NCI-H2029 (cell line): ENCODE measurements around the gene LEMD2.
A peak's percentile ranks its signal among the peaks of the same experiment; 100 is the strongest.

Experiments used
- DNase-seq: peaks from one replicate; lab custom pipeline; 2025; lab: John Stamatoyannopoulos, UW

LEMD2 gene

GRCh38 chr6:33819021-33819420 is 30.1 kb upstream of the LEMD2 start:
- no peak for DNase-seq

DNA sequence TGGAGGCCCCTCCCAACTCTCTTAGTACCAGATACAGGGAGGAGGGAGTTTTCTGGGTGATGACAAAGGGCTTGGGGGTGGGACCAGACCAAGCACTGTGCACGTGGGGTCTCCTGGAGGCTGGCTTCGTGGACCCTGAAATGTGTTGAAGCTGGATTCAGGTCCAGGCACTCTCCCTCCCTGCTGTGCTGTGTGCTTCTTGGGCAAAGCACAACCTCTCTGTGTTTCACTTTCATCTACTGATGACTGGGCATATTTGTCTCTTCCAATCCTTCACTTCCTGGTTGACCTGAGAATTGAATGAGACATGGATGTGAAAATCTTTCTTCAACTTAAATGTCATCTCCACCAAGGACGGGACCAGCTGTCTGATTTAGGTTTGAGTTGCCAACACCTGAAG is 29.4 kb upstream of the LEMD2 start:
- DNase-seq: no peak

- peak; percentile 15 for DNase-seq
Measured at GRCh38 chr6:33817489-33817888, 28.6 kb upstream of the LEMD2 start.

- no peak for DNase-seq
Measured at GRCh38 chr6:33816911-33817310, 28.0 kb upstream of the LEMD2 start.

DNA sequence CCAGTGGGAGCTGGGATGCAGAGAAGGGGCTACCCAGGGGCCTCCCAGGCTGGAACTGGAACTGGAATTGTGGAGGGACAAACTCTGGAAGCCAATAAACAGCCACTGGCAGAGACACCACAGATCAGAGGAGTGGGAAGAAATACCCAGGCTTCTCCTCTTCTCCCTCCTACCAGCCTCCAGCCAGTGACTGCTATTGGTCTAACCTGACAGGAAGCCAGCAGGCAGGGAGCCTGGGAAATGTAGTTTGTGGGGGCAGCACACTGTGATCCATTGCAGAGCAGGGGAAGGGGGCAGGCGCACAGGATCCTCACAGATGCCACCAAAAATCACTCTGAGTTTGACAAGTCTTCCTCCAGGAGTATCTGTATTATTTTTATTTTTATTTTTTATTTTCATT is 26.9 kb upstream of the LEMD2 start:
- peak; percentile 12 for DNase-seq

DNA sequence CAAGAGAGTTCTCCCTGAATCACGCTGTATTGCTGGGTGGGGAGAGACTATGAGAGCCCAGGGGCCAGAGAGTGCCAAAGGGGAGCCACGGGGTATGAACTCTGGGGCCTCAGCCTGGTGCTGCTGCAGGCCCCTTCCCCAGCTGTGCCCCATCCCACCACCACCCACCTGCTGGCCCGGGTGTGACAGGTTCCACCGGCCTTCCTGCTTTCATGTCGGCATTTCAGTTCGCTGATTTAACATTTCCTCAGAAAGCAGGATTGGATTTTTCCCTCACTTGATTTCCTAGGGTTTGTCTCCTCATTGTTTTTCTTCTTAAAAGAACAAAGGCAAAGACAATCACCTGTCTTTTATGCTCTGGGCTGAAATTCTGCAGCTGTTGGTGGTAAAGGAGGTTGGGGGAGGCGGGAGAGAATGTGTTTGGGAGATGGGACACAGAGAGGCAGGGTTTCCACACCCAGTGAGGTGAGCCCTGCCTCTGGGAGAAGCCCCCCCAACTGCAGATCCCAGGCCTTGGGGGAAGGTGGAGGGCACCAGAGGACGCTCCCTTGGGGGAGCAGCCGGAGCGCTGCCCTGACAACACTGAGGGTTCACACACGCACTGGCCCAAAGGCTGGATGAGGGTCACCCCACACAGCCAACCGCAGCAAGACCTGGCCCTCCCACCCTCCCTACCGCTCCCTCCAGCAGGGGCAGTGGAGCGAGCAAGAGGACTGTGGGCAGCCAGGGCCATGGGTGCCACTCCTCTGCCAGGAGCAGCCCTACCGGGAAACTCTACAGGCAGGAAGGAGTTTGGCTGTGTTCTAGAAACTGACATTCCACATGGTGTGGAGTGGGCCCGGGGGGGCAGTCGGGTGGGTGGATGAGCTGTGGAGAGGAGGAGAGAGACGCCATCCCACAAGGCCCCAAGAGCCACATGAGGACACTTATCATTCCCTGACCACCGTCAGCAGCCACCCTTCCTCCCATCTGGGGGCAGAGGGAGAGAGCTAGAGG is 25.4 kb upstream of the LEMD2 start:
- no peak for DNase-seq

GRCh38 chr6:33813246-33813904 is 24.4 kb upstream of the LEMD2 start:
- no peak for DNase-seq

- DNase-seq: peak; percentile 12
Measured at GRCh38 chr6:33812669-33813068, 23.7 kb upstream of the LEMD2 start.

GRCh38 chr6:33809594-33809993 is 20.7 kb upstream of the LEMD2 start:
- DNase-seq: no peak

DNA sequence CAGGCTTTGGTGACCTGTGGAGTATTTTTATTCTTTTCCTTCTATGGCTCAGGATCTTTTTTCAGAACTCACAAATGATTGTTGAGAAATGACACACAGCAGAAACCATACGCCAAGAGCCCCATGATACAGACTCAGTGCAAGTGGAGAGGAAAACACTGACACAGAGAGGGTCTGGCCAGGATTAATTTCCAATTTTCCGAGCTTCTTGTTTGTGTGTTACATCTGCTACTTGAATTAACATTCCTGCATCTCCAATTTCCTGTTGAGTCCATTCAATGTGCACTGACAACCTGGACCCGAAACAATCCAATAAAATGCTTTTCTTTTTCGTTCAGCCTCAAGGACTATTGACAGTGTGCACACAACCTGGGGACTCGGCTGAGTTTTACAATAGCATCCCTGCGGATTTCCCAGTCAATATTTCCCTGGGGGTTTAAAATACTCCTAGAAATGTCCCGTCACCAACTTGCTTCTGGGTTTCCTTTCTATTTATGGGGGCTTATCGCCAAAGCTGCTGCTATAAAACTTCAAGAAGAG is 19.8 kb upstream of the LEMD2 start:
- DNase-seq: peak; percentile 36

- no peak for DNase-seq
Measured at GRCh38 chr6:33807606-33808005, 18.7 kb upstream of the LEMD2 start.

- DNase-seq: no peak
Measured at GRCh38 chr6:33806841-33807240, 17.9 kb upstream of the LEMD2 start.

DNA sequence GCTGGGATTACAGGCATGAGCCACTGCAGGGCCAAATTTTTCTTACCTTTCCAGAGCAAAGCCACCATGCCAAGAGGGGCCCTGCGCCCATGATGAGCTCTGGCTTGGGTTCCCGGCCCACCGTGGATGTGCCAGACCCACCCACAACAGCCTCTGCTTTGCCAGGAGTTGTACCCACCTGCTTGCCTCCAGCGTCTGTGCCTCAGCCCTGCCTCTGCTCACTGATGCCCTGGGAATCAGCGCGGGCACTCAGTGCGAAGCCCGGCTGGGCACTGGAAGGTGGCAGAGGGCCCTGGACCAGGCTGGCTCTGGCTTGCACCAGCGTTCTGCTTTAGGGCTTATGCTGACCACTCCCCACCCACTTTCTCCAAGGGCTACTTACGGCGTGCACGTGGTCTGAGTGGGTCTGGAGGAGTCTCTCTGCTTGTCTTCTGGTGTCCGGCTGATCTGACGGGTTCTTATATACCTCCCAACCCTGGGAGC is 14.7 kb upstream of the LEMD2 start, which contains the start of gene MLN:
TSS of gene MLN (minus strand) at position 433 of the 483 bp plus-strand sequence. CDS start 2,840 bp downstream, outside the sequence.
- no peak for DNase-seq

GRCh38 chr6:33802186-33802958 is 13.4 kb upstream of the LEMD2 start:
- DNase-seq: no peak

GRCh38 chr6:33801611-33802010 is 12.7 kb upstream of the LEMD2 start:
- no peak for DNase-seq

GRCh38 chr6:33800248-33800969 is 11.5 kb upstream of the LEMD2 start:
- no peak for DNase-seq

DNA sequence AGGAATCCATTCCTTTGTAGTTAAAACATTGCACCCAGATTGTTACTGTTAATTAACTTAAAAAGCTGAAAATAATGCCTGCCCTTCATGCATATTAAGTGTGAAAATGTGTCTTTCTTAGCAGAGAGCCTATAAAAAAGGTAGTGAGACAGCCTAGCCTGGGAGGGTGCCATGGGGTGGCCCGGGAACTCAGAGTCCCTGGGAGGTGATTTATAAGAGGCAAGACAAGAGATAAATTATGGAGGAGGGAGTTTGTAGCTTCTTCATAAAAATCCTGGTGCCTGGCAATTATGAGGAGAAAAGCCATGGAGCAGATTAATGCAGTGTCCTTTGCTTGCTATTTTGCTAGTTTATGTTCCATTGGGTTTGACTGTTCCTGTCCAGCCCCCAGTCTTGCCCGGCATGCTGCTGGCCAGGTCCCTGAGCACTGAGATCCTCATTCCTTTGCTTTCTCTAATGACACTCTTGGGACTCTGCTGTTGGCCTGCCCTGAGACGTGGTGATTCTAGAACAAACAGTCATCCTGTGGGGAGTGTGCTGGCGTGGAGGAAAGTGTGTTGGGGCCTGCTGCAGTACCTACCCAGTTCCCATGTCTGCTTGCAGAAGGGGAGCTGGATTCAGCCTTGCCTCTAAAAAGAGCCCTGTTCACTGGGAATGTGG is 10.7 kb upstream of the LEMD2 start:
- DNase-seq: no peak

GRCh38 chr6:33798343-33798848 is 9.5 kb upstream of the LEMD2 start:
- no peak for DNase-seq

DNA sequence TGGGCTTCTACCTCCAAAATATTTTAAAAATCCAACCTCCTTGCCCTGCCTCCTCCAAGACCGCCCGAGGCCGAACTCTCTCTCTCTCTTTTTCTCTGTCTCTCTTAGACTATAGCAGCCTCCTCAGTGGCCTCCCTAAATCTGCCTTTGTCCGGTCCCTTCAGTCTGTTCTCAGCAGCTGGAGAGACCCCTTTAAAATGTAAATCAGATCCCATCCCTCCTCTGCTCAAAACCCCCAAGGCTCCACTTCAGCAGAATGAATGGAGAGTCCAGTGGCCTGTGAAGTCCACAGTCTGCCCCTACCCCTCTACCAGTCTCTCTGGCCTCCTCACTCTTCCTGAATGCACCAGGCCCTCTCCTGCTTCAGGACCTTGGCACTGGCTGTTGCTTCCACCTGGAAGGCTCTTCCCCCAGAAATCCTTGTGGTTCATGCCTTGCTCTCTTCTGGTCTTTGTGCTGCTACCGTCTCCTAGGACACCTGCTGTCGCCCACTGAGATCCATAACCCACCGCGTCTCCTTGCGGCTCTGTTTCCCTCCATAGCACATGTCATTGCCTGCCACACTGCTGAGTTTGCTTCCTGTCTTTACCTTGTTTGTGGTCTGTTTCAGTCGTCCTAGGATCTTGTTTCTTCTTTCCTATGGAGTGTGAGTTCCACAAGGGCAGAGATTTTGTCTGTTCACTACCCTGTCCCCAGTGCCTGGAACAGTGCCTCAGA is 8.9 kb upstream of the LEMD2 start:
- no peak for DNase-seq
